HepG2 (cell line): ENCODE data around the gene MYOM1. TPM values are rescaled to one million over a fixed set of nuclear protein-coding genes. Genes with fewer than 3 reads are reported as not detected.

ENCODE experiments used
- ADNP ChIP-seq: sonication (generic); formaldehyde crosslinking; IDR thresholded peaks from 2 replicates; pipeline ENCODE4 v1.4.0; 2020; ENCODE audit warnings: missing genetic modification reagents
- ELF3 ChIP-seq: IDR thresholded peaks from 2 replicates; pipeline ENCODE4 v1.6.1; 2016; ENCODE audit warnings: missing genetic modification reagents, missing compliant biosample characterization
- GATA4 ChIP-seq: sonication (generic); IDR thresholded peaks from 2 replicates; pipeline ENCODE4 v1.6.1; 2016; ENCODE audit warnings: antibody characterized with exemption, low read depth, borderline replicate concordance
- HIVEP1 ChIP-seq: sonication (generic); formaldehyde crosslinking; IDR thresholded peaks from 2 replicates; pipeline ENCODE4 v1.4.0; 2020; ENCODE audit warnings: mild to moderate bottlenecking, missing genetic modification reagents
- RXRB ChIP-seq: IDR thresholded peaks from 2 replicates; pipeline ENCODE4 v1.6.1; 2016; ENCODE audit warnings: borderline replicate concordance, missing genetic modification reagents, missing compliant biosample characterization
- SALL2 ChIP-seq: sonication (generic); formaldehyde crosslinking; IDR thresholded peaks from 2 replicates; pipeline ENCODE4 v1.8.1; 2023; ENCODE audit warnings: mild to moderate bottlenecking, missing genetic modification reagents, inconsistent platforms
- ZFX ChIP-seq: sonication (generic); formaldehyde crosslinking; IDR thresholded peaks from 2 replicates; pipeline ENCODE4 v1.4.0; 2020; ENCODE audit warnings: mild to moderate bottlenecking, low read depth, missing genetic modification reagents, moderate library complexity
- ZNF138 ChIP-seq: sonication (generic); formaldehyde crosslinking; IDR thresholded peaks from 2 replicates; pipeline ENCODE4 v1.5.0; 2020; ENCODE audit warnings: mild to moderate bottlenecking, low read depth, missing genetic modification reagents
- ZNF24 ChIP-seq: fragments of 450-650 bp; IDR thresholded peaks from 2 replicates; pipeline ENCODE4 v1.6.1; 2017; ENCODE audit warnings: antibody characterized with exemption, mild to moderate bottlenecking
- ZNF331 ChIP-seq: sonication (generic); formaldehyde crosslinking; IDR thresholded peaks from 2 replicates; pipeline ENCODE4 v1.4.0; 2020; ENCODE audit warnings: missing genetic modification reagents
- ZNF558 ChIP-seq: sonication (generic); formaldehyde crosslinking; IDR thresholded peaks from 2 replicates; pipeline ENCODE4 v1.9.0; 2022; ENCODE audit warnings: mild to moderate bottlenecking, missing genetic modification reagents, borderline replicate concordance
- ZNF816 ChIP-seq: sonication (generic); formaldehyde crosslinking; IDR thresholded peaks from 2 replicates; pipeline ENCODE4 v1.8.0; 2022; ENCODE audit warnings: missing genetic modification reagents, mild to moderate bottlenecking, borderline replicate concordance
- ZNF879 ChIP-seq: sonication (generic); formaldehyde crosslinking; IDR thresholded peaks from 2 replicates; pipeline ENCODE4 v1.8.1; 2023; ENCODE audit warnings: missing genetic modification reagents
- polyA plus RNA-seq, 8 experiments: library from polyadenylated mRNA; depleted of rRNA in 3 of 8; stranded (reverse) in 7 of 8; unstranded in 1 of 8; fragments of >200 nt; fragmentation: Illumina TruSeq in 4 of 8; extraction: Trizol in 4 of 8; gene quantifications; 2 replicates each; pipeline versions ENCODE4 v1.2.1 to v1.2.3, GENCODE V29; 2011 to 2016; ENCODE audit warnings: low read depth in 4 of 8, missing spikeins in 1 of 8, mixed read lengths in 1 of 8; ENCODE audit not compliant: insufficient read depth in 1 of 8
- total RNA-seq, 5 experiments: library from RNA; depleted of rRNA; stranded (reverse); fragments of >200 nt; fragmentation: Illumina TruSeq; extraction: Trizol; gene quantifications; 2 replicates each; pipeline ENCODE4 v1.2.3, GENCODE V29; 2016; ENCODE audit warnings: low read depth in 1 of 5
- TF ChIP-seq, protein P1 (sequence below): IDR thresholded peaks from 2 replicates; pipeline ENCODE4 v1.4.0; 2020; ENCODE audit warnings: mild to moderate bottlenecking, missing genetic modification reagents
- TF ChIP-seq, protein P2 (sequence below): sonication (generic); formaldehyde crosslinking; IDR thresholded peaks from 2 replicates; pipeline ENCODE4 v1.4.0; 2020; ENCODE audit warnings: mild to moderate bottlenecking, missing genetic modification reagents
- TF ChIP-seq, protein P3 (sequence below): sonication (generic); formaldehyde crosslinking; IDR thresholded peaks from 2 replicates; pipeline ENCODE4 v1.4.0; 2020; ENCODE audit warnings: mild to moderate bottlenecking, missing genetic modification reagents
- TF ChIP-seq, protein P4 (sequence below): sonication (generic); formaldehyde crosslinking; IDR thresholded peaks from 2 replicates; pipeline ENCODE4 v1.8.0; 2022; ENCODE audit warnings: mild to moderate bottlenecking, missing genetic modification reagents, moderate library complexity
- TF ChIP-seq, protein P5 (sequence below): IDR thresholded peaks from 2 replicates; pipeline ENCODE4 v1.6.1; 2018; ENCODE audit warnings: missing genetic modification reagents, mild to moderate bottlenecking, missing compliant biosample characterization
- TF ChIP-seq, protein P6 (sequence below): sonication (generic); formaldehyde crosslinking; IDR thresholded peaks from 2 replicates; pipeline ENCODE4 v1.4.0; 2020; ENCODE audit warnings: mild to moderate bottlenecking, missing genetic modification reagents
- TF ChIP-seq, protein P7 (sequence below): sonication (generic); formaldehyde crosslinking; IDR thresholded peaks from 2 replicates; pipeline ENCODE4 v1.8.0; 2022; ENCODE audit warnings: mild to moderate bottlenecking, missing genetic modification reagents, moderate library complexity

Gene MYOM1
- total and polyA plus RNA-seq, 2 of the 13 experiments (the other 11 are each of a cell fraction or from before 2014, with no cell fraction given), result 0.46 to 0.98 TPM

DNA sequence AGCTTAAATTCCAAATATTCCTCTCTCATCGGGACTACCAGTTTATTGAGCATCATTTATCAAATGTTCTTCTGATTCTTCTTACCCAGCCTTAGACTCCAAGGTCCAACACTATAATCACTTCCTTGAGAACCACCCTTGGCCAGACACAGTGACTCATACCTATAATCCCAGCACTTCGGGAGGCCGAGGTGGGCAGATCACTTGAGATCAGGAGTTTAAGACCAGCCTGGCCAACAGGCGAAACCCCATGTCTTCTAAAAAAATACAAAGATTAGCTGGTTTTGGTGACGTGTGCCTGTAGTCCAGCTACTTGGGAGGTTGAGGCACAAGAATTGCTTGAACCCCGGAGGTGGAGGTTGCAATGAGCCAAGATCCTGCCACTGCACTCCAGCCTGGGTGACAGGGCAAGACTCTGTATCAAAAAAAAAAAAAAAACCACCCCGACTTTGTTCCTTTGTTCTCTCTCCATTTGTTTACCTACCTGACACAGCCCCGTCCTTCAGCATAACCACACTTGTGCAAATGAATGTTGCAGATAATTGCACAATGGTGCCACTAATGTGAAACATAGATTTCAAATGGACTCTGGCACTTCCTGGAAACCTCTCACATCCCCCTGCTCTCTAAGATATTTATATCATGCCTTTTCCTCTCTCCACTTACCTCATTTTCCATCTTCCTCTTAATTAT is 167.9 kb downstream of the MYOM1 start (continued):
- TF ChIP-seq, protein P1, sequence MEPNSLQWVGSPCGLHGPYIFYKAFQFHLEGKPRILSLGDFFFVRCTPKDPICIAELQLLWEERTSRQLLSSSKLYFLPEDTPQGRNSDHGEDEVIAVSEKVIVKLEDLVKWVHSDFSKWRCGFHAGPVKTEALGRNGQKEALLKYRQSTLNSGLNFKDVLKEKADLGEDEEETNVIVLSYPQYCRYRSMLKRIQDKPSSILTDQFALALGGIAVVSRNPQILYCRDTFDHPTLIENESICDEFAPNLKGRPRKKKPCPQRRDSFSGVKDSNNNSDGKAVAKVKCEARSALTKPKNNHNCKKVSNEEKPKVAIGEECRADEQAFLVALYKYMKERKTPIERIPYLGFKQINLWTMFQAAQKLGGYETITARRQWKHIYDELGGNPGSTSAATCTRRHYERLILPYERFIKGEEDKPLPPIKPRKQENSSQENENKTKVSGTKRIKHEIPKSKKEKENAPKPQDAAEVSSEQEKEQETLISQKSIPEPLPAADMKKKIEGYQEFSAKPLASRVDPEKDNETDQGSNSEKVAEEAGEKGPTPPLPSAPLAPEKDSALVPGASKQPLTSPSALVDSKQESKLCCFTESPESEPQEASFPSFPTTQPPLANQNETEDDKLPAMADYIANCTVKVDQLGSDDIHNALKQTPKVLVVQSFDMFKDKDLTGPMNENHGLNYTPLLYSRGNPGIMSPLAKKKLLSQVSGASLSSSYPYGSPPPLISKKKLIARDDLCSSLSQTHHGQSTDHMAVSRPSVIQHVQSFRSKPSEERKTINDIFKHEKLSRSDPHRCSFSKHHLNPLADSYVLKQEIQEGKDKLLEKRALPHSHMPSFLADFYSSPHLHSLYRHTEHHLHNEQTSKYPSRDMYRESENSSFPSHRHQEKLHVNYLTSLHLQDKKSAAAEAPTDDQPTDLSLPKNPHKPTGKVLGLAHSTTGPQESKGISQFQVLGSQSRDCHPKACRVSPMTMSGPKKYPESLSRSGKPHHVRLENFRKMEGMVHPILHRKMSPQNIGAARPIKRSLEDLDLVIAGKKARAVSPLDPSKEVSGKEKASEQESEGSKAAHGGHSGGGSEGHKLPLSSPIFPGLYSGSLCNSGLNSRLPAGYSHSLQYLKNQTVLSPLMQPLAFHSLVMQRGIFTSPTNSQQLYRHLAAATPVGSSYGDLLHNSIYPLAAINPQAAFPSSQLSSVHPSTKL (CRISPR knock-in tag), result peak; percentile 97
- TF ChIP-seq HIVEP1 (CRISPR knock-in tag) (no peak), ELF3 (CRISPR knock-in tag) (peak; percentile 99), ZNF24 (0 out of 2 replicates have a peak, but pooled peaks have one; percentile 53), SALL2 (peak; percentile 74; the same call in 1 of the 2 replicates), GATA4 (peak; percentile 94; the same call in 1 of the 2 replicates), ZFX (CRISPR knock-in tag) (no peak), ZNF879 (CRISPR knock-in tag) (no peak), ADNP (CRISPR knock-in tag) (no peak), ZNF138 (no peak), ZNF816 (CRISPR knock-in tag) (no peak), RXRB (CRISPR knock-in tag) (peak; percentile 95), ZNF558 (CRISPR knock-in tag) (no peak), ZNF331 (CRISPR knock-in tag) (peak; percentile 75)
- TF ChIP-seq, protein P2, sequence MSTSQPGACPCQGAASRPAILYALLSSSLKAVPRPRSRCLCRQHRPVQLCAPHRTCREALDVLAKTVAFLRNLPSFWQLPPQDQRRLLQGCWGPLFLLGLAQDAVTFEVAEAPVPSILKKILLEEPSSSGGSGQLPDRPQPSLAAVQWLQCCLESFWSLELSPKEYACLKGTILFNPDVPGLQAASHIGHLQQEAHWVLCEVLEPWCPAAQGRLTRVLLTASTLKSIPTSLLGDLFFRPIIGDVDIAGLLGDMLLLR (CRISPR knock-in tag), result no peak
- TF ChIP-seq, protein P3, sequence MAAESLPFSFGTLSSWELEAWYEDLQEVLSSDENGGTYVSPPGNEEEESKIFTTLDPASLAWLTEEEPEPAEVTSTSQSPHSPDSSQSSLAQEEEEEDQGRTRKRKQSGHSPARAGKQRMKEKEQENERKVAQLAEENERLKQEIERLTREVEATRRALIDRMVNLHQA, result peak; percentile 97
- TF ChIP-seq, protein P4, sequence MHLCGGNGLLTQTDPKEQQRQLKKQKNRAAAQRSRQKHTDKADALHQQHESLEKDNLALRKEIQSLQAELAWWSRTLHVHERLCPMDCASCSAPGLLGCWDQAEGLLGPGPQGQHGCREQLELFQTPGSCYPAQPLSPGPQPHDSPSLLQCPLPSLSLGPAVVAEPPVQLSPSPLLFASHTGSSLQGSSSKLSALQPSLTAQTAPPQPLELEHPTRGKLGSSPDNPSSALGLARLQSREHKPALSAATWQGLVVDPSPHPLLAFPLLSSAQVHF, result no peak
- TF ChIP-seq, protein P5, sequence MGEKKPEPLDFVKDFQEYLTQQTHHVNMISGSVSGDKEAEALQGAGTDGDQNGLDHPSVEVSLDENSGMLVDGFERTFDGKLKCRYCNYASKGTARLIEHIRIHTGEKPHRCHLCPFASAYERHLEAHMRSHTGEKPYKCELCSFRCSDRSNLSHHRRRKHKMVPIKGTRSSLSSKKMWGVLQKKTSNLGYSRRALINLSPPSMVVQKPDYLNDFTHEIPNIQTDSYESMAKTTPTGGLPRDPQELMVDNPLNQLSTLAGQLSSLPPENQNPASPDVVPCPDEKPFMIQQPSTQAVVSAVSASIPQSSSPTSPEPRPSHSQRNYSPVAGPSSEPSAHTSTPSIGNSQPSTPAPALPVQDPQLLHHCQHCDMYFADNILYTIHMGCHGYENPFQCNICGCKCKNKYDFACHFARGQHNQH (CRISPR knock-in tag), result peak; percentile 84
- TF ChIP-seq, protein P6, sequence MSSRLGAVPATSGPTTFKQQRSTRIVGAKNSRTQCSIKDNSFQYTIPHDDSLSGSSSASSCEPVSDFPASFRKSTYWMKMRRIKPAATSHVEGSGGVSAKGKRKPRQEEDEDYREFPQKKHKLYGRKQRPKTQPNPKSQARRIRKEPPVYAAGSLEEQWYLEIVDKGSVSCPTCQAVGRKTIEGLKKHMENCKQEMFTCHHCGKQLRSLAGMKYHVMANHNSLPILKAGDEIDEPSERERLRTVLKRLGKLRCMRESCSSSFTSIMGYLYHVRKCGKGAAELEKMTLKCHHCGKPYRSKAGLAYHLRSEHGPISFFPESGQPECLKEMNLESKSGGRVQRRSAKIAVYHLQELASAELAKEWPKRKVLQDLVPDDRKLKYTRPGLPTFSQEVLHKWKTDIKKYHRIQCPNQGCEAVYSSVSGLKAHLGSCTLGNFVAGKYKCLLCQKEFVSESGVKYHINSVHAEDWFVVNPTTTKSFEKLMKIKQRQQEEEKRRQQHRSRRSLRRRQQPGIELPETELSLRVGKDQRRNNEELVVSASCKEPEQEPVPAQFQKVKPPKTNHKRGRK, result no peak
- TF ChIP-seq, protein P7, sequence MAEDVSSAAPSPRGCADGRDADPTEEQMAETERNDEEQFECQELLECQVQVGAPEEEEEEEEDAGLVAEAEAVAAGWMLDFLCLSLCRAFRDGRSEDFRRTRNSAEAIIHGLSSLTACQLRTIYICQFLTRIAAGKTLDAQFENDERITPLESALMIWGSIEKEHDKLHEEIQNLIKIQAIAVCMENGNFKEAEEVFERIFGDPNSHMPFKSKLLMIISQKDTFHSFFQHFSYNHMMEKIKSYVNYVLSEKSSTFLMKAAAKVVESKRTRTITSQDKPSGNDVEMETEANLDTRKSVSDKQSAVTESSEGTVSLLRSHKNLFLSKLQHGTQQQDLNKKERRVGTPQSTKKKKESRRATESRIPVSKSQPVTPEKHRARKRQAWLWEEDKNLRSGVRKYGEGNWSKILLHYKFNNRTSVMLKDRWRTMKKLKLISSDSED (CRISPR knock-in tag), result no peak
